LNCAP (cell line): ENCODE measurements around the gene ELF2.

Experiments
- CTCF ChIP-seq: fragments of 450-650 bp; IDR thresholded peaks from 2 replicates; pipeline ENCODE4 v1.5.1; 2017; ENCODE audit warnings: mild to moderate bottlenecking

Gene ELF2

DNA sequence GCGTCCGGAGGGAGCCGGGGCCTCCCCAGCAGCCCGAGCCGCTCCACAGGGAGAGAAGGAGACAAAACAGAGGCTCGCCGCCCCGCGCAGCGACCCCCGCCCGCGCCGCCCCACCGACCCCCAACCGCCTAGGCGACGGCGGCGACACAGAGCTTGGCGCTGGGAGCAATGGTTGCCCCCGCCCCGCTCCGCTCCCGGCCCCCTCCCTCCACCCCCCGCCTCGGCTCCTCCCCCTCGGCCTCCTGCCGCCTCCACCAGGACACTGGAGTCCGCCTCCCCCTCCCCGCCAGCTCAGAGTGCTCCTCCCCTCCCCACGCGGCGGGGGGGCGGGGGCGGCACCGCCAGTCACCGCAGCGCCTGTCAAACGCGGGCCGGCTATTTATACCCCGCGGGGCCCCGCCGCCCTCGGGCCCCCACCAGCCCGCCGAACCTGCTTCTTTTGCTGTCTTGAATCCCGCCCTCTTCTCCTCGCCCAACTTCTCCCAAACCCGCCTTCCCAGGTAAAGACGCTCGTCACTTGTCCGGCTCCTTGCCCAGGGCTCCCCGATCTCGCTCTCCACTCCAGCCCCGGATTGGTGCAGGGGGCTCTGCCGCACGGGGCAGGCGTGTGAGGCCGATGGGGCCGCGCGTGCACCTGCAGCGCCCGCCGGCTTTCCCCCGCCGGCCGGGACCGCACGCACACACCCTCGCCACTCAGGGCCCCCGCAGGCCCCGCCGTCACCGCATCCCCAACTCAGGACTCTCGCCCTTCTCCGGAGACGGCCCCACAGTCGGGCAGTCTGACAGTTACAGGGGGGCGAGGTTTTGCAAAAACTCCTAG, at the start of gene ELF2:
Gene ELF2, minus strand, starts transcription at position 170 of the 820 bp plus-strand sequence. CDS start 39,517 bp downstream, outside the sequence.
- TF ChIP-seq CTCF: no peak

GRCh38 chr4:139223682-139224317, 46.8 kb upstream of the ELF2 start:
- TF ChIP-seq CTCF: no peak

- no peak for TF ChIP-seq CTCF
These were observed 45.2 kb upstream of the ELF2 start for GRCh38 chr4:139222215-139222614.

DNA sequence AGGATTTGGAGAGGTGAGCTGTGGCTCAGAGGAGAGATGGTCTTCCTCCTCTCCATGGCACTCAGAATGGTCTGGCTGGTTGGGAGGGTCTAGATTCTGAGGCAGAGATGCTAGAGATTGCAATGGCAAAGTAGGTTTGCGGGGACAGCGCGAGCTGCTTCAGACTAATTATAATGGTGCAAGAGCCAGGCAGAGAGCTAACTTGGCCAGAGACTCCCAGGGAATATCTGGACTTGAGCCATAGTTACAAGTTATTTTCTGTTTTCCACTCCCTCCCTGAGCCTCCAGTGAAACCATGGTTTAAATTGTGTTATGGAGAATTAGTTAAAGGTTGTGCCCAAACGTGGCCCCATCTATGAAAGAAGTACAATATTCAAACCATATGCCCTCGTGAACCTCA, 44.7 kb upstream of the ELF2 start:
- no peak for TF ChIP-seq CTCF

- TF ChIP-seq CTCF: no peak
These were observed 42.5 kb upstream of the ELF2 start for GRCh38 chr4:139219450-139220055.

DNA sequence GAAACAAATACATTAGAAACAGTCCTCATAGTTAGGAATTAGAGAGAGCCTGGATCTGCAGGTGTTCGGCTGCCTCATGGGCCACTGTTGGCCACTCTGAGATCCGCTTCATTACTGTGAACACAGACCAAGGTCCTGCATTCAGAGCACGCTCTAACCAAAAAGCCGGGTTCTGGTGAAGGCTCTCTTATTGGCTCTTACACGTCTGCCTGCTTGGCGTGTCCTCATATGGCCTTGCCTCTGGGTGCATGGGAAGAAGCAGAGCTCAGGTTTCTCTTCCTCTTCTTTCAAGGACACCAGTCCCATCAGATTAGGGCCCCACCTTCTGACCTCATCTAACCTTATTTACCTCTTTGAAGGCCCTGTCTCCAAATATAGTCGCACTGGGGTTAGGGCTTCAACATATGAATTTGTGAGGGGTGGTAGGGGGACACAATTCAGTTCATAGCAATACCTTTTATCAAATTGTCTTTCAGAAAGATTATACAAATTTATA, 37.1 kb upstream of the ELF2 start:
- TF ChIP-seq CTCF: no peak

DNA sequence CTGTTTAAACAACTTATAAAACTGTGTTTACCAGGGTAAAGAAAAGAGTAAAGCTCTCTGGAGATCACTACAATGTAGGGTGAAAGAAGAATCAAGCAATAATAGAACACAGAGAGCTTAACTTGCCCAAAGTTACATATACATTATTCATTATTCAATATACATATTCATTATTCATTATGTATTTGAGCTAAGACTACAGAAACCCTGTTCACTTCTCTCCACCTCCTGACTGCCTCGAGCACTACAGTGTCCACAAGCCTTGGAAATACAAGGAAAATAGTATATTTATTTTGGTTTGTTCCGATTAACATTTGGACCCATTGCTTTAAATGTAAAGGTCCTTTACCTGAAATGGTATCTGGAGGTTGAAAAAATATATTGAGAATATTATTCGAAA, 35.9 kb upstream of the ELF2 start:
- TF ChIP-seq CTCF: no peak
